HG02623 (cell line): Measurements from ENCODE around the gene KDM6A.
"Not testable (repeated sequence)": the region's sequence is repeated elsewhere in the genome, so short reads cannot be mapped to it uniquely, and the experiment has no call there.

Experiments used
- ATAC-seq: cut with Tn5 transposase; IDR thresholded peaks from one replicate; pipeline ENCODE4 v1.9.1; 2021; ENCODE audit warnings: moderate library complexity; ENCODE audit not compliant: unreplicated experiment

KDM6A gene

GRCh38 chrX:44954562-44954961 is 81.6 kb downstream of the KDM6A start:
- no peak for ATAC-seq

DNA sequence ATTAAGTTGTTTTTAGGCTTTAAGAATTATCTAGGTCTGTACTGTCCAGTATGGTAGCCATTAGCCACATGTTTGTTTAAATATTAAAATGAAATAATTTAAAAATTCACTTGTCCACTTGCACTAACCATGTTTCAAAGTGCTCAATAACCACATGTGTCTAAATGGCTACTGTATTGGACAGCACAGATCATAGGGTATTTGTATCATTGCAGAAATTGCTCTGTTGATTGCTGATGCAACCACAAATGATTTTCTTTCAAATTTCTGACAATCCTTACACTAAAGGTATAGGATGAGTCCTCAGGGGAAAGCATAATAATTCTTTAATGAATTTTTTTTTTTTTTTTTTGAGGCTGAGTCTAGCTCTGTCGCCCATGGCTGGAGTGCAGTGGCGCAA is 84.9 kb downstream of the KDM6A start:
- ATAC-seq: no peak

DNA sequence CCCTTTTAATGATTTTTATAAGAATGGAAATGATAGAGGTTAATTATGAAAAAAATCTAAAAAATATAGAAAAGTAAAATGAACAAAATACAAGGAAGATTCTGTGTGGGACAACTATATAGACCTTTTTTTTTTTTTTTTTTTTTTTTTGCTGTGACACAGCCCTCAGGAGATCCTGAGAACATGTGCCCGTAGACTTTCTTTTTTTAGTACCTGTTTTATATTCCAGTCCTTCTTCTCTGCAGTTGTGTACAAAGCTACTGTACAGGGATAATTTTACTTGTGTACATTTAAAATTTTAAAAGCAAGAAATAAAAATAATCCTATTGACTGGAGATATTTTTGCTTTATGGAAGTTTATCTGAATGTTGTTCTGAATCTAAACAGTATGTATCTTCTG is 85.5 kb downstream of the KDM6A start:
- no peak for ATAC-seq

- ATAC-seq: no peak
These were observed 89.0 kb downstream of the KDM6A start for GRCh38 chrX:44961817-44962607.

GRCh38 chrX:44962944-44963343 is 90.0 kb downstream of the KDM6A start:
- no peak for ATAC-seq

DNA sequence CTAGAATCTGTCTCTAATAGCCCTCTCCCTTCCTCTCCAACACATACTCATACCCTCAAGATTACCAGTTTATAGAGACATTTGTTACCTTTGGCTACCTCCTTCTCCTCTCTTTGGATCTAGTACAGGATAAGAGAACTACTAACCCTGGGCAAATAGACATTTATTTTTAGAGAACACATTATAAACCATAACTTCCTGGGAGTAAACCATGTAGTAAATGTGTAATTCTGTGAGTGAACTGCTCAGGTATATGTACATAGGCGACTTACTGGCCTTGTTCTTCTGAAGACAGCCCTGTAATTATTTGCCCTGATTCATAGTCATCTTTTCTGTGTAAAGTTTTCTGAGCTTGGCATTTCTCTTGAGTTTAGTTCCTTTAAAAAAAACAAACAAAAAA is 94.2 kb downstream of the KDM6A start:
- no peak for ATAC-seq

DNA sequence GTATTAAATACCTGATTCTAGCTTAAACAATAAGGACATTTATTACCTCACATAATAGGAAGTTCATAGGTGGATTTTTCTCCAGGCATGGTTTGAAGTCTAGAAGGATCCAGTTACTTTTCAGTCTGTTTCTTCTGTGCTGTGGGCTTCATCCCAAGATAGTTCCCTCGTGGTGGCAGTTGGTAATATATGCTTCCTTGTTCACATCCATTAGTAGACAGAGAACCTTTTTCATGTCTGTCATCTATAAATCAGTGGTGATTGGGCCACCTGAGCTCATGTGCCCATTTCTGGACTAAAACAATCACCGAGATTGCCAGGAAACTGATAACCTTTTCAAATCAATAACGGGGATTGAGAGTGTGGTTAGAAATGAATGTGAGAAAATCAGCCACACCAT is 97.7 kb downstream of the KDM6A start:
- ATAC-seq: no peak

GRCh38 chrX:44971674-44972073 is 98.7 kb downstream of the KDM6A start:
- ATAC-seq: no peak

DNA sequence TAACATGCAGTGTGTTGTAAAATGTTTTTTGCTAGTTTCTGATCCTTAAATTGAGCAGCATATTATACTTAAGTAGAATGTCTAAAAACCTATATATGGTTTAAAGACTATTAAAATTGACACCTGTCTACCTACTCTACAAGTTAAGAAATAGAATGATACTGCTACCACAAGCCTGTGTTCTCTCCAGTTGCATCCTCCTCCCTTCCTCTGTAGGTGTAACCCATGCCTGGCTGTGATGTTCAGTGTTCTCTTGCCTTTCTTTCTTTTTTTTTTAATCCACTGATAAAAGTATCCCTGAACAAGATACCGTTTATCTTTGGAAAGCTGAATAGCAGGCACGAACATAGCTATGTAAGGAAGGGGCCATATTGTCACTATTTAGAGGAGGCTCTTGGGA is 99.1 kb downstream of the KDM6A start:
- ATAC-seq: no peak

- ATAC-seq: no peak
These were observed 100.5 kb downstream of the KDM6A start for GRCh38 chrX:44973420-44973932.

DNA sequence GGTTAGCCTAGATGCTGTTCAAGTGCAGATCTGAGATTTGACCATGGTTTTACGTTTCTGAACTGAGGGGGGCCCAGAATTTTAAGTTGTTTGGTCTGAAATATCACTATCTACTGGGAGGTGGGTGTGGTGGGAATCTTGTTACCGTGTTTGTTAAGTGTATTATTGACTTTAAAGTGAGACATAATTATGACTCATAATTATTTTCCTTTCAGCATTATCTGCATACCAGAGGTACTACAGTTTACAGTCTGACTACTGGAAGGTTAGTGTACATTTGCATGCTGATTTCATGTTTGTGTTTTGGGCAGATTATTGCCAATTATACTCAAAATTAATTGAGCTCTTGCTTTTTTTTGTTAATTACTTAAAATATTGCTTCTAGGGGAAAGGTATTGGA is 101.5 kb downstream of the KDM6A start:
- no peak for ATAC-seq

DNA sequence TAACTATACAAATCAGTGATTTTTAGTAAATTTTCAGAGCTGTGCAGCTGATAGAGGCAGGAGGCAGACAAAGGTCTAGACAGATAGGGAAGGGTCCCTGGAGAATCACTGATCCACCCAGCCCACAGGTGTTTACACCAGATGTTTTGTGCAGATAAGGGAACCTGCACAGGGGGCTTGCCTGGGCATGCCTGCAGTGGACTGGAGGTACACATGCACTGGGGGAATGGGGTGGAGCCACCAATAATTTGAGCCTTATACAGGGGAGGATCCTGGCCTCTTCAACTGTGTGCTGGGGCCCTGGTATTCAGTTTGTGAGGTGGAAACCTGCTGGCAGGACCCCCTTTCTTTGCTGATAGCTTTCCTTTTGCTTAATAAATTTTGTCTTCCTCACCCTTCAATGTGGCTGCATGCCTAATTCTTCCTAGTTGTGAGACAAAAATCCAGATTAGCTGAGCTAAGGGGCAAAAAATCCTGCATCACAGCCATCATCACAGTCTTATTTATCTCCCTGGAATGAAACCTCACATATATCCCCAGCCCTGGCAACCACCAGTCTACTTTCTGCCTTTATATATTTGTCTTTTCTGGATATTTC is 102.8 kb downstream of the KDM6A start:
- ATAC-seq: no peak

DNA sequence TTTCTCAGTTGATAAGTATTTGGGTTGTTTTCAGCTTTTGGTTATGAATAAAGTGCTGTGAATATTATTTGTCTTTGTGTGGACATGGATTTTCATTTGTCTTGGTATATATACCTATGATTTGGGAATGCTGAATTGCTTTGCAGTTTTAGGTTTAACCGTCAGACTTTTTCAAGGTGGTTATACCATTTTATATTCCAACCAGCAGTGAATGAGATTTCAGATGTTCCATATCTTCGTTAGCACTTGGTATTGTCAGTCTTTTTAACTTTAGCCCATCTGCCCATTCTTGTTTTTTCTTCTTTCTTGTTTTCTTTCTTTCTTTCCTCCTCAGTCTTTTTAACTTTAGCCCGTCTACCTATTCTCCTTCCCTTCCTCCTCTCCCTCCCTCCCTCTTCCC is 106.0 kb downstream of the KDM6A start:
- no peak for ATAC-seq

DNA sequence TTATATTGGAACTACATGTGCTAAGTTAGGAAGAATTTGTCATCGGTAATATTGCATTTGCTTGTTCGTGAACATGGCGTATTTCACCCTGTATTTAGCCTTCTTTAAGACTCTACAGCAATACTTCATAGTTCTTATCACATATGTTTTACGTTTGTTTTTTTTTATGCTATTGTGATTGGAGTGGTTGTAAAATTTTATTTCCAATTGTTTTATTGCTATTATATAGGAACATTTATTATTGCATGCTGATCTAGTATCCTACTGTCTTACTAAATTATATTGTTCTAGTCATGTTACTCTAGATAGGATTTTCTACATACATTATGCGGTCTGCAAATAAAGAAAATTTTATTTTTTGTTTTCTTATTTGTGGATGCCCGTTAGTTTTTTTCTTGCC is 107.4 kb downstream of the KDM6A start:
- no peak for ATAC-seq

DNA sequence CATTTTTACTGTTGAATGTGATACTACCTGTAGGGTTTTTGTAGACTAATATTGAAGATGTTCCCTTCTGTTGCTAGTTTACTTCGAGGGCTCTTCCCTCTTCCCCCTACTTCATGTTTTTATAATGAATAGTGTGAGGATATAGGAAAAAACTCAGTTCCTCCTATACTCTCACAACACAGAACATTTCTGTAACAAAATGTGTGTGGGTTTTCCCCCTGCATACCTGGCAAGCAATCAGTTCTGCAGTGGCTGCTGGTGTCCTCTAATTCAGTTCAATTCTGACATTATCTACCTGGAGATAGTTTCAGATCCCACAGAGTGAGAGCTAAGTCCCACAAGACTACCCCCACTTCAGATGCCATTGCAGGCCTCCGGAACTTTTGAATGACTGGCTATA is 107.9 kb downstream of the KDM6A start:
- no peak for ATAC-seq

DNA sequence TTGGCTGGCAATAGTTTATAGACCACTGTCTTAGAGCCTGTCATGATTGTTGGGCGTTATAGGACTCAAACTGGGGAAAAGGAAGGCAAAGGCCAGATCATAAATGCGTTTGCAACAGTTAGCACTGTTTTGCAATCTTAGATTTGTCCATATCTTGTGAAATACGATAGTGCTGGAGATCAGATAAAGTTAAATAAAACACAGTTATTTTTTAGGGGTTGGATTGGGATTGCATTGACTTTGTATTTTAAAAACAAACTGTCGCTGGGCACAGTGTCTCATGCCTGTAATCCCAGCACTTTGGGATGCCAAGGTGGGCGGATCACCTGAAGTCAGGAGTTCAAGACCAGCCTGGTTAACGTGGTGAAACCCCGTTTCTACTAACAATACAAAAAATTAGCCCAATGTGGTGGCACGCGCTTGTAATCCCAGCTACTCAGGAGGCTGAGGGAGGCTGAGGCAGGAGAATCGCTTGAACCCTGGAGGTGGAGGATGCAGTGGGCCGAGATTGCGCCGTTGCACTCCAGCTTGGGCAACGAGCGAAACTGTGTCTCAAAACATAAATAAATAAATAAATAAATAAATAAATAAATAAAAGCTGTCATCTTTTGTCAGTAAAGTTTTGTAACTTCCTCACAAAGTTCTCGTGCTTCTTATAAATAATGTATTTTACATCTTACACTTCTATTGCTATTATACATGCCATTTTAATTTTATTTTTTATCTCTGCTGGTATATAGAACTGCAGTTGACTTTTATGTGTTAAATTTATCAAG is 117.2 kb downstream of the KDM6A start:
- no peak for ATAC-seq

DNA sequence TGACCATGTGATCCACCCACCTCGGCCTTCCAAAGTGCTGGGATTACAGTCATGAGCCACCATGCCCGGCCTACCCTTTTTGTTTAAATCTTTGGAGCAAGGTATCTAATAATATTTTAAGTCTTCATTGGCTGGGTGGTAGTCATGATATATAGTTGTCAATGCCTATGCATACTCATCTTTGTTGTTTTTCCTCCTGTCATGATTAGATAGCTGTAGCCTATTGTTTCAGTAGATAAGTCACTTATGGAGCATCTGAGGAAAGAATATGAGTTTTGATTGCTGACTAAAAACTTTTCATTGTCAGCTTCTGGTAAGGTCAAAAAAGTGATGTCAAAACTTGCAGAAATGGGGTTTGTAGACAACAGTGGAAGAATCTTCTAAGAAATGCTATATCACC is 119.8 kb downstream of the KDM6A start:
- ATAC-seq: no peak

GRCh38 chrX:44996277-44996676 is 123.3 kb downstream of the KDM6A start:
- no peak for ATAC-seq

DNA sequence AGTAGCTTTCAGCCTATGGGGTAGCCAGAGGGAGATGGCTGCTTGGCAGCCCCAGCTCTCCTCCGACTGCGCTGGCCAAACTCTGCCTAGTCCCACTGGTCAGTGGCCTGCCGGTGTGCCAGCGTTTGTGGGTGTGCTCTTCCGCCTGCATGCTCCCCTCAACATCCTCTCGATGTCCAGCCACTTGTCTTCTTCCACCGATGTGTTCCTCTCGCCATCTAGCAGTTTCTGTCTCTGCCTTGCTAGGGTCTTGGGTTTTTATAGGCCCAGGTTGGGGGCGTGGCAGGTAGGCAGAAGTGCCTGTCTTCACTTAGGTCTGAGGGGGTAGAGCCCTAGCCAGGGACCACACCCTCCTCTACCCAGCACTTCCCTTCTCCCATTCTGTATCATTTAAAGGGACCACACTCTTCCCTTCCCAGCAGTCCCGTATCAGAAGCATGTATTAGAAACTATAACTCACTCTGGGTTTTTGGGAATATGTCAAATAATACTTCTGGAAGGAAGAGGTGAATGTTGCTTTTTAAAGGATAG is 124.4 kb downstream of the KDM6A start:
- ATAC-seq: no peak

DNA sequence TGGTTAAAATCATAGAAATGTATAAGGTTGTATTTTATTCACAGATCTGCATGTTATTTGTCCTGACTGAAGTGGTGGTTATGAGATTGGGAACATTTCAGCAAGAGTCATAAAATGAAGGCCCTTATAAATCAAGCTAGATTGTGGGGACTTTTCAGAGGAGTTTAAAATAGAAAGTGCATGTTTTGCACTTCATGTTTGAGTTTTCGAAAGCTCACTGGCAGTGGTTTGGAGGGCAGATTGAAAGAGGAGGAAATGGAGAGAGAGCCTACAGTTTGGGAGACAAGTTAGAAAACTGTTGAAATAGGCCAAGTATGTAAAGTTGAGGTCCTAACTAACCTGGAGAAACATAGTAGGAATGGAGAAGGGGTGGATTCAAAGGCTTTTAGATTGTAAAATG is 124.9 kb downstream of the KDM6A start:
- ATAC-seq: no peak

DNA sequence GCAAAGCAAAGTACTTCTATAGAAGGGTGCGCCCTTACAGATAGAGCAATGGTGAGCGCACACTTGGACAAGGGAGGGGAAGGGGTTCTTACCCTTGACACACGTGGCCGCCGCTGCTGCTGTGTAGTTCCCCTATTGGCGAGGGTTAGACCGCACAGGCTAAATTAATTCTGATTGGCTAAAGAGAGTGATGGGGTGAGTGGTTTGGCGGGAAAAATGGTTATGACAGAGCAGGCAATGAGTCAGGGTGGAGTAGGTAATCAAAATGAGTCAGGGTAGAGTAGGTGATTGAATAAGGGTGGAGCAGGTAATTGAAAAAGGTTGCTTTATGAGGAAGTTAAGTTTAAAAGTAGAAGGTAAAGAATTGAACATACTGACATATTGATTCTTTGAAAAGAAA is 126.2 kb downstream of the KDM6A start:
- ATAC-seq: not testable (repeated sequence)

GRCh38 chrX:44999872-45000271 is 126.9 kb downstream of the KDM6A start:
- not testable (repeated sequence) for ATAC-seq
